Measurements from ENCODE around the gene GLIPR1L2. TPM values are rescaled to one million over a fixed set of nuclear protein-coding genes. Genes with fewer than 3 reads are reported as not detected.

Gene GLIPR1L2
- total RNA-seq, 6 donors from 2014 or later = 0.34 to 9.4 (median 2.8) TPM

- peaks cover 9 to 22% (median 16%) of the 10 kb centered on the region in 4 donors for H3K4me1 ChIP-seq
- no peaks in the 10 kb centered on the region for H3K9me3 ChIP-seq
- ATAC-seq (ENCODE audit: low FRiP score in 2 of 2) (peak; percentile 89 to 95), DNase-seq (peak; percentile 19 to 59)
- 20 to 33% methylated on average over 7 to 8 of the region's 8 CpGs for WGBS, 2 donors
- H3K27me3 ChIP-seq = no peaks in the 10 kb centered on the region
- H3K36me3 ChIP-seq = no peaks in the 10 kb centered on the region
- H3K4me3 ChIP-seq = peak within 1 kb of the TSS; percentile 8 to 51 (median 39)
- H3K27ac ChIP-seq = peak within 1 kb of the TSS; percentile 73 to 84 (median 79)
- TF ChIP-seq POLR2A (IDR thresholded peaks at IDR 0.05) = peak in 2 of 4 donors; percentile 27 to 72
- TF ChIP-seq EP300 (IDR thresholded peaks at IDR 0.05) = no peak
- TF ChIP-seq POLR2AphosphoS5 (IDR thresholded peaks at IDR 0.05) = peak; percentile 55 to 56
Observed at GRCh38 chr12:75480469-75480949, 89.6 kb downstream of the GLIPR1L2 start, which contains the start of gene GLIPR1. Gene GLIPR1 (plus strand): TSS chr12:75480755. CDS start chr12:75480881, 126 bp downstream.

DNA sequence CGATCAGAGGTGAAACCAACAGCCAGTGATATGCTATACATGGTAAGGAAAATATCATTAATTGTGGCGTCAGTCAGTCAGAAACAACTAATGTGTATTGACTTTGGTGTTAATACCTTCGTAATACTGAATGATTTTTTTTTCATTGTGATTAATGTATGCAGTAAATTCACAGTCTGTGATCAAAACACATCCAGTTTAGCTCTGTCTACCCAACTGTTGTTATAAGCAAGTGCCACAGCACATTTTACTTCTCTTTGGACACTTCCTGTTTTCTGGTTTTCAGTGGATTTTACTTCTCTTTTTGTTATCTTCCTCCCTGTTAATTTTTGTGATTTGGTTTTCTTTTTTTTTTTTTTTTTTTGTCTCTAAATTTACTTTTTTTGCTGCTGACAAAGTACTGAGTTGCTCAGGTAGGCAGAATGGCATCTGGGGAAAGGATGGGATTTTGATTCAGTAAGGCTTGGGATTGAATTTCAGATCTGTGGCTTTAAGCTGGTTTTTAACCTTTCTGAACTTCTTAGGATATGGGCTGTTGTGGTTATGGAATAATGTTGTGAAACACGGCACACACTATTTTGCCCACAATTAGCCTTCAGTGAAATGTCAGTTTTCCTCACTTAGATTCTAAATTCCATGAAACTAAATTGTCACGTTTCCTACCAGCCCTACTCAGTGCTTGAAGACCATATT is 90.3 kb downstream of the GLIPR1L2 start:
- no peaks in the 10 kb centered on the region for H3K9me3 ChIP-seq
- DNase-seq = no peak
- no peaks in the 10 kb centered on the region for H3K36me3 ChIP-seq
- no peak for TF ChIP-seq POLR2AphosphoS5 (IDR thresholded peaks at IDR 0.05)
- TF ChIP-seq, protein P1, sequence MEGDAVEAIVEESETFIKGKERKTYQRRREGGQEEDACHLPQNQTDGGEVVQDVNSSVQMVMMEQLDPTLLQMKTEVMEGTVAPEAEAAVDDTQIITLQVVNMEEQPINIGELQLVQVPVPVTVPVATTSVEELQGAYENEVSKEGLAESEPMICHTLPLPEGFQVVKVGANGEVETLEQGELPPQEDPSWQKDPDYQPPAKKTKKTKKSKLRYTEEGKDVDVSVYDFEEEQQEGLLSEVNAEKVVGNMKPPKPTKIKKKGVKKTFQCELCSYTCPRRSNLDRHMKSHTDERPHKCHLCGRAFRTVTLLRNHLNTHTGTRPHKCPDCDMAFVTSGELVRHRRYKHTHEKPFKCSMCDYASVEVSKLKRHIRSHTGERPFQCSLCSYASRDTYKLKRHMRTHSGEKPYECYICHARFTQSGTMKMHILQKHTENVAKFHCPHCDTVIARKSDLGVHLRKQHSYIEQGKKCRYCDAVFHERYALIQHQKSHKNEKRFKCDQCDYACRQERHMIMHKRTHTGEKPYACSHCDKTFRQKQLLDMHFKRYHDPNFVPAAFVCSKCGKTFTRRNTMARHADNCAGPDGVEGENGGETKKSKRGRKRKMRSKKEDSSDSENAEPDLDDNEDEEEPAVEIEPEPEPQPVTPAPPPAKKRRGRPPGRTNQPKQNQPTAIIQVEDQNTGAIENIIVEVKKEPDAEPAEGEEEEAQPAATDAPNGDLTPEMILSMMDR (IDR thresholded peaks at IDR 0.05) = no peak
- no peak for TF ChIP-seq EP300 (IDR thresholded peaks at IDR 0.05)
- TF ChIP-seq POLR2A (IDR thresholded peaks at IDR 0.05) = peak in 1 of 4 donors; percentile 18
- 45 to 48% methylated on average over 5 of the region's 5 CpGs for WGBS, 2 donors
- H3K4me1 ChIP-seq = peaks cover 9 to 22% (median 16%) of the 10 kb centered on the region in 4 donors
- H3K27ac ChIP-seq = peak overlapping the region; percentile 73 to 84 (median 79)
- ATAC-seq (ENCODE audit: low FRiP score in 2 of 2) = peak; percentile 7 to 58
- peak overlapping the region; percentile 8 to 51 (median 39) for H3K4me3 ChIP-seq
- H3K27me3 ChIP-seq = no peaks in the 10 kb centered on the region

DNA sequence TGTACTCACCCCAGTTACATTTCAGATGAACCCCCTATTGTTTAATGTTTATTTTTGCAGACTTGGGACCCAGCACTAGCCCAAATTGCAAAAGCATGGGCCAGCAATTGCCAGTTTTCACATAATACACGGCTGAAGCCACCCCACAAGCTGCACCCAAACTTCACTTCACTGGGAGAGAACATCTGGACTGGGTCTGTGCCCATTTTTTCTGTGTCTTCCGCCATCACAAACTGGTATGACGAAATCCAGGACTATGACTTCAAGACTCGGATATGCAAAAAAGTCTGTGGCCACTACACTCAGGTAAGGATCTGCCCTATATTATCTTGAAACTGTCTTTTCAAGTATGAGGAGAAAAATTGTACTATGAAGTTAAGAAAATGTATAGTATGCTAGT is 90.9 kb downstream of the GLIPR1L2 start:
- peaks cover 9 to 22% (median 16%) of the 10 kb centered on the region in 4 donors for H3K4me1 ChIP-seq
- no peaks in the 10 kb centered on the region for H3K27me3 ChIP-seq
- DNase-seq = no peak
- H3K27ac ChIP-seq = peak overlapping the region; percentile 73 to 84 (median 79)
- no peaks in the 10 kb centered on the region for H3K36me3 ChIP-seq
- H3K9me3 ChIP-seq = no peaks in the 10 kb centered on the region
- peak in 1 of 2 donors; percentile 14 for ATAC-seq (ENCODE audit: low FRiP score in 2 of 2)
- WGBS, 2 donors = 50 to 70% methylated on average over 4 of the region's 4 CpGs
- peak overlapping the region; percentile 8 to 51 (median 39) for H3K4me3 ChIP-seq
- TF ChIP-seq POLR2A (IDR thresholded peaks at IDR 0.05) (no peak), EP300 (IDR thresholded peaks at IDR 0.05) (no peak), POLR2AphosphoS5 (IDR thresholded peaks at IDR 0.05) (no peak)
- TF ChIP-seq, protein P1 (IDR thresholded peaks at IDR 0.05) = no peak

Other genes with a start within 250 kb of the GLIPR1L2 start
- not detected for gene KCNC2, start 181.2 kb upstream of the GLIPR1L2 start, total RNA-seq
- 10 to 100 TPM in 2 of 6 donors, 1 to 10 TPM in 4; 6.7 to 48.2 (median 9.0) TPM for gene CAPS2, start 60.8 kb upstream of the GLIPR1L2 start, total RNA-seq
- not detected for gene GLIPR1L1, start 56.4 kb upstream of the GLIPR1L2 start, total RNA-seq
- gene GLIPR1, start 89.7 kb downstream of the GLIPR1L2 start, total RNA-seq = 10 to 100 TPM in 4 of 6 donors, 1 to 10 TPM in 2; 7.3 to 56.7 (median 15.7) TPM
- gene KRR1, start 120.5 kb downstream of the GLIPR1L2 start, total RNA-seq = 10 to 100 TPM; 24.5 to 44.6 (median 35.7) TPM